ACHN (cell line): ENCODE measurements around the gene SERF2.
"Not testable (repeated sequence)": the region's sequence is repeated elsewhere in the genome, so short reads cannot be mapped to it uniquely, and the experiment has no call there.

Source experiments
- DNase-seq: peaks from one replicate; pipeline ENCODE4 v3.0.0-alpha.2; 2015
- in situ Hi-C: cut with HindIII; loops from 2 replicates; pipeline ENCODE4 v1.10.0; 2017; ENCODE audit warnings: low sequenced_read_pairs, low pct_ligation_motif_present, low pct_unique_long_range_greater_than_20kb

Gene SERF2

GRCh38 chr15:43789409-43789808 lies 2.7 kb upstream of the SERF2 start:
- DNase-seq, result no peak
- in situ Hi-C loops, result no loop called here

- in situ Hi-C loops, result no loop called here
- DNase-seq, result peak; percentile 16
Observed at GRCh38 chr15:43792761-43793476, 799 bp downstream of the SERF2 start.

- DNase-seq, result no peak
- in situ Hi-C loops, result no loop called here
Observed at GRCh38 chr15:43793647-43794046, 1.5 kb downstream of the SERF2 start.

- in situ Hi-C loops, result no loop called here
- DNase-seq, result no peak
Observed at GRCh38 chr15:43794269-43795037, 2.3 kb downstream of the SERF2 start.

- in situ Hi-C loops, result no loop called here
- DNase-seq, result no peak
Observed at GRCh38 chr15:43795197-43795596, 3.1 kb downstream of the SERF2 start.

GRCh38 chr15:43795997-43796396 lies 3.9 kb downstream of the SERF2 start:
- DNase-seq, result no peak
- in situ Hi-C loops, result no loop called here

- in situ Hi-C loops, result no loop called here
- DNase-seq, result no peak
Observed at GRCh38 chr15:43796566-43796965, 4.4 kb downstream of the SERF2 start.

GRCh38 chr15:43799209-43799944 lies 7.3 kb downstream of the SERF2 start:
- in situ Hi-C loops, result no loop called here
- no peak for DNase-seq

GRCh38 chr15:43799945-43800285 lies 7.8 kb downstream of the SERF2 start, which contains the start of gene SERINC4:
Gene SERINC4 (minus strand): TSS chr15:43800220. CDS start chr15:43799986, 234 bp downstream.
- in situ Hi-C loops, result no loop called here
- no peak for DNase-seq

GRCh38 chr15:43800286-43801141 lies 8.4 kb downstream of the SERF2 start, which contains the start of gene HYPK:
Gene HYPK (plus strand): TSS chr15:43800599. CDS start chr15:43800623, 24 bp downstream.
- in situ Hi-C loops, result no loop called here
- peak; percentile 86 for DNase-seq

- in situ Hi-C loops, DNase-seq: not testable (repeated sequence)
Observed at GRCh38 chr15:43802676-43803075, 10.6 kb downstream of the SERF2 start.

GRCh38 chr15:43808435-43808950 lies 16.4 kb downstream of the SERF2 start:
- no peak for DNase-seq
- in situ Hi-C loops, result no loop called here

- no peak for DNase-seq
- in situ Hi-C loops, result no loop called here
Observed at GRCh38 chr15:43808960-43809678, 17.0 kb downstream of the SERF2 start.

GRCh38 chr15:43815064-43815463 lies 22.9 kb downstream of the SERF2 start:
- DNase-seq, in situ Hi-C loops: not testable (repeated sequence)

- no peak for DNase-seq
- in situ Hi-C loops, result no loop called here
Observed at GRCh38 chr15:43821505-43821904, 29.4 kb downstream of the SERF2 start.

GRCh38 chr15:43824302-43825246 lies 32.5 kb downstream of the SERF2 start, which contains the start of gene MFAP1:
Gene MFAP1 (minus strand): TSS chr15:43824690. CDS start chr15:43824569, 121 bp downstream.
- in situ Hi-C loops, result no loop called here
- peak; percentile 95 for DNase-seq
